ENCODE data around the gene MAN1A2.

The MAN1A2 gene

GRCh38 chr1:117362986-117363385 lies 4.3 kb upstream of the MAN1A2 start:
- DNase-seq: no peak

GRCh38 chr1:117363571-117364048 lies 3.6 kb upstream of the MAN1A2 start:
- DNase-seq: no peak

DNA sequence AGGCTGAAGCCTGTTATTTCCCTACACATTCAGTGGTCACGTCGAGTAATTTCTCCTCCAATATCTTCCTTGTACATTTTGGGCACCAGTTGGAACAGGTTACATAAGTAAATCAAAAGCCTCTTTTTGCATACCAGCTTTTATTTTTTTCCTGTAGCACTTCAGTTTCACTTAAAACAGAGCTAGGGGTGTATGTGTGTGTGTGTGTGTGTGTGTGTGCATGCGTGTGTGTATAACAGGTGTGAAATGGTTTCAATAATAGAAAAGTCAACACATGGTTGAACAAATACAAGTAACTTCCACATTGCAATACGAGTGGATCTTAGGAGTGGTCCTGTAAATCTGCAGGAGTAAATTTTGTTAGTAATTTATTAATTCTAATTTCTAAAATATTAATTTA lies 3.0 kb upstream of the MAN1A2 start:
- no peak for DNase-seq

GRCh38 chr1:117365350-117366176 lies 1.7 kb upstream of the MAN1A2 start:
- no peak for DNase-seq

GRCh38 chr1:117366177-117367045 lies 838 bp upstream of the MAN1A2 start:
- DNase-seq: peak; percentile 83

- DNase-seq: no peak
Observed at GRCh38 chr1:117368116-117369108, 1.2 kb downstream of the MAN1A2 start.

- no peak for DNase-seq
Observed at GRCh38 chr1:117370071-117370470, 2.8 kb downstream of the MAN1A2 start.

DNA sequence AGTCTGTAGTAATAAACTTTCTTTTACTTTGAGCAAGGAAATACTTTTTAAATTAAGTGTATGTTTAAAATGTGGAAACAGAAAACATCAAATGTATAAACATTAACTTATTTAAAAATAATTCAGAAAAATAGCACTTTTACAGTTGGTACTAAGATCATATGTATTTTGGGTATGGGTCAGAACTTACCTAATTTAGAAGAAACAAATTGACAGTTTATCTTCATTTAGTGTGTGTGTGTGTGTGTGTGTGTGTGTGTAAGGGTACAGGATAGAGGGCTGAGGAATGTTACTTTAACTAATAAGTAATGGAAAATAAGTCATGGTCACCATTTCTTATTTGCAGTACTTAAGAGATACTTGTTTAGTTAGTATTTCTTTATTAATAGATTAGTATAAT lies 3.3 kb downstream of the MAN1A2 start:
- no peak for DNase-seq

DNA sequence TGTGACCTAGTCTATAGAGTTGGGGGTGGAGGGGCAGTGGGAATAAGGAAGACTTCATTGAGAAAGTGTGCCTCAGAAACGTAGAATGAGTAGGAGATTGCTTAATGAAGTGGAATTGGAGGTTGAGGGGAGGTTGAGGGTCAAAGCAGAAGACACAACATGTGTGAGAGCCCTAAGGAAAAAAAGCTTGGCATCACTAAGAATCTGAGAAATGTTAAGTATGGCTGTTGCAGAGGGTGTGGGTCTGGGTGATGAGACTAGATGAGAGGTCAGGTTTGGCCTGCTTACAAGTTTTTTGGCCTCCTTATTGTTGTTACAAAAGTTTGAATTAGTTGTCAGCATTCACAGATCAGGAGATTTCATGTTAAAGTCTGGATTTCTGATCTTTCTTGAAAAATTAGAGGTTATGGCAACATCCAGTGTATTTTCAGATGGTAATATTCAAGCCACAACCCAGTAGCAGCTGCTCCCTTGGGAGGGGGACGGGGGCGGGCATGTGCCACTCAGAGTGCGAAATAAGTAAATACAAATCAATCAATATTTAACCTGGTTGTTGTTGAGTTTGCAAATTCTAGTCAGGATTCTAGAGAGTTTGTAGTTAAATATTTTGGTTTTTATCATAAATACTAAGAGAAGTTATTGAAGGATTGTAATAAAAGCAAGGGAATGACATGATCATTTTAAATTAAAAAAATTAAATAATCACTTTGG lies 4.3 kb downstream of the MAN1A2 start:
- no peak for DNase-seq

DNA sequence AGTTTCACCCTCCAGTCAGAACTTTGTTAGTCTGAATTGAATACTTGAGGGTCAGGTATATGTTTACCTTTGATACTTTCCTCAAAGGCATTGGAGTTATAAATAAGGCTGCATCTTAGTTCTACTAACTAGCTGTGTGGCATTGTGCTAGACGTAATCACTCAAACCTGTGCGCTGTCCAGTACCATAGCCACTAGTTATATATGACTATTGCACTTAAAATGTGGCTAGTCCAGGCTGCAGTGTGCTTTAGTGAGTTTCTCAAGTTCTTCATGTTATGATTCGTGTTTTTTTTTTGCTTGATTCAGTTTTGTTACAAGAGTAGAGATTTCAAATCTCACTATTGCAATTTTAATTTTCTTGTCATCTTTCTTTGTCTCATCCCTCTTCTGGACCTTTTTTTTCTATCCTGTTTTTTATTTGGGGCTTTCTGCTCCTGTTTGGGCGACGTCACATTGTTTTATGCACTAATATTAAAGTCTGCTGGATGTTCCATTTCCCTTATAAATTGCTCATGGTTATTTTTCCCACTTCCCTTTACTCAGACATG lies 5.7 kb downstream of the MAN1A2 start:
- no peak for DNase-seq

GRCh38 chr1:117373932-117374331 lies 6.7 kb downstream of the MAN1A2 start:
- DNase-seq: no peak

GRCh38 chr1:117375327-117375726 lies 8.1 kb downstream of the MAN1A2 start:
- no peak for DNase-seq

DNA sequence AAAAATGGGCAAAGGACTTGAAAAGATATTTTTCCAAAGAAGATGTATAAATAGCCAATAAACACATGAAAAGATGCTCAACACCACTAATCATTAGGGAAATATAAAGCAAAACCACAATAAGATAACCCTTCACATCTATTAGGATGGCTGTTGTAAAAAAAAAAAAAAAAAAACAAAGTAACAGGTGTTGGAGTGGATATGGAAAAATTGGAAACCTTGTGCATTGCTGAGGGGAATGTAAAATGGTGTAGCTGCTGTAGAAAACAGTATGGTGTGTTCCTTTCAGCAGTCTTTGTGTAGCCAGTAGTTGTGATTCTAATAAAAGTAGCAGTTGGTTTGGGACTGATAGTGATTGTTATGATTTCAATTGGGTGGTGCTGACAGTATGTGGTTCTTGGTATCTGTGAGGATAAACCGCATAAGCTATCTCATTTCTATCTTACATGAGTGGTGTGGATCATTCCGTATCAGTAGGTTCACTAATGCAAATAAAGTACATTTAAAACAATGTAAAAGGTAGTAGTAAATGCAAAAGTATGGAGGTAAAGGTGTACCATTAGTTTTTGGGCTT lies 19.9 kb downstream of the MAN1A2 start:
- DNase-seq: no peak

GRCh38 chr1:117388328-117388727 lies 21.1 kb downstream of the MAN1A2 start:
- no peak for DNase-seq

GRCh38 chr1:117389284-117389683 lies 22.0 kb downstream of the MAN1A2 start:
- no peak for DNase-seq

GRCh38 chr1:117389779-117390178 lies 22.5 kb downstream of the MAN1A2 start:
- no peak for DNase-seq

DNA sequence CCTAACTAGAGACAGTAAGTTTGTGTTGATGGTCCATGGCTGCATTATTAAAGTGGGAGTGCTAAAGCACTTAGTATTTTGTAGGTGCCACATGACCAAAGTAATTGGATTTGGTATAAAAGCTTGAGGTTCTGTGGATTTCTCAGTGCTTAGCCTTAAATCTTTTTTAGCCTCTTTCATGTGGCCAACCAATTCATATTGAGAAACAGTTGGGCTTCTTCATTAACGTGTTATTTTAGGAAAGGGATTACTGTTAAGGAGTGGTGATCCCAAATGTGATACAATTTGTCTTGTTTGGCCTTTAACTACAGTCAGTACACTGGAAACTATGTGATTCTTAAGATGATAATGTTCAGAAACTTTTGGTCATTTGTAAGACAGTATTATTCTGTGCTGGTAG lies 25.5 kb downstream of the MAN1A2 start:
- DNase-seq: no peak

DNA sequence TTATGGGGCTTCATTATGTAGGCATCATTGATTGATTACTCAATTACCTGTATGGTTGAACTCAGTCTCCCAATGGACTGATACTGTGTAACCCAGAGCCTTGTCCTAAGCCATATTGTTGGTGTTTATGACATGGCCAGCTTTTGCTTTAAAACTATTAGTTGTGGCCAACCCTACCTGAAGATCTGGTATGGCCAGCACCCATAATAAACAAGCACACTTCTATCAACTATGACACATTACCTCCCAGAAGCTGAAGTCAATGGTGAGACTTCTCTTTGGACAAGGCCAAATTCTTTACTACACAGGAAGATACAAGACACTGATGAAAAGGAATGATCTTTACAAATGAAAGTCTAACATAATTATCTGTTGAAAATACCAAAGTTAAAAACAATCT lies 28.8 kb downstream of the MAN1A2 start:
- no peak for DNase-seq

DNA sequence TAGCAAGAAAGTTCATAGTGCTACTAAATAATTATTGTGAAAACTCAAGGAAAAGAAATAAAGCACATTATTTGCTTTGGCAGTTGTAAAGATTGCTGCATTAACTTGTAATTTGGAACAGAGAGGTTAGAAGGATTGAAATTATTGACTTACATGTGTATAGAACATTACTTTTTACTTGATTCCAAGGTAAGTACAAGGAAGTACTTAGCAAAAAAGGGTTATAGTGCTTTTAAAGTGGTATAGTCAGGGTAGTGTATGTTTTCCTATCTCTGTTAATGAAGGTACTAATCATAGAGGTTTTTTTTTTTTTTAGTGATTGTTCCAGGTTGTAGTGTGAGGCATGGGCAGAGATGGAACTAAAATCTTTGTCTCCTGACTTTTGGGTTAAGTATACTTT lies 29.4 kb downstream of the MAN1A2 start:
- DNase-seq: no peak

GRCh38 chr1:117398957-117399356 lies 31.7 kb downstream of the MAN1A2 start:
- DNase-seq: no peak

GRCh38 chr1:117401761-117402160 lies 34.5 kb downstream of the MAN1A2 start:
- no peak for DNase-seq

All from CD4-positive, alpha-beta T cell treated with Interferon gamma for 1 hour (primary cell).